WI38 (cell line): ENCODE results near the gene C5.

Source experiments
- H3K4me3 ChIP-seq: 2 replicates; pipeline ENCODE4 v1.5.1; 2011; ENCODE audit warnings: low read depth, mild to moderate bottlenecking, control low read depth, low read length
- CTCF ChIP-seq: IDR thresholded peaks from 2 replicates; pipeline ENCODE4 v1.5.1; 2012; ENCODE audit warnings: low read depth, mild to moderate bottlenecking, control low read depth, low read length

Gene C5

GRCh38 chr9:120905315-120906164 lies 144.5 kb downstream of the C5 start:
- no peak overlapping the region for H3K4me3 ChIP-seq
- no peak for TF ChIP-seq CTCF

- H3K4me3 ChIP-seq = no peak overlapping the region
- no peak for TF ChIP-seq CTCF
Observed at GRCh38 chr9:120904978-120905301, 145.1 kb downstream of the C5 start.

DNA sequence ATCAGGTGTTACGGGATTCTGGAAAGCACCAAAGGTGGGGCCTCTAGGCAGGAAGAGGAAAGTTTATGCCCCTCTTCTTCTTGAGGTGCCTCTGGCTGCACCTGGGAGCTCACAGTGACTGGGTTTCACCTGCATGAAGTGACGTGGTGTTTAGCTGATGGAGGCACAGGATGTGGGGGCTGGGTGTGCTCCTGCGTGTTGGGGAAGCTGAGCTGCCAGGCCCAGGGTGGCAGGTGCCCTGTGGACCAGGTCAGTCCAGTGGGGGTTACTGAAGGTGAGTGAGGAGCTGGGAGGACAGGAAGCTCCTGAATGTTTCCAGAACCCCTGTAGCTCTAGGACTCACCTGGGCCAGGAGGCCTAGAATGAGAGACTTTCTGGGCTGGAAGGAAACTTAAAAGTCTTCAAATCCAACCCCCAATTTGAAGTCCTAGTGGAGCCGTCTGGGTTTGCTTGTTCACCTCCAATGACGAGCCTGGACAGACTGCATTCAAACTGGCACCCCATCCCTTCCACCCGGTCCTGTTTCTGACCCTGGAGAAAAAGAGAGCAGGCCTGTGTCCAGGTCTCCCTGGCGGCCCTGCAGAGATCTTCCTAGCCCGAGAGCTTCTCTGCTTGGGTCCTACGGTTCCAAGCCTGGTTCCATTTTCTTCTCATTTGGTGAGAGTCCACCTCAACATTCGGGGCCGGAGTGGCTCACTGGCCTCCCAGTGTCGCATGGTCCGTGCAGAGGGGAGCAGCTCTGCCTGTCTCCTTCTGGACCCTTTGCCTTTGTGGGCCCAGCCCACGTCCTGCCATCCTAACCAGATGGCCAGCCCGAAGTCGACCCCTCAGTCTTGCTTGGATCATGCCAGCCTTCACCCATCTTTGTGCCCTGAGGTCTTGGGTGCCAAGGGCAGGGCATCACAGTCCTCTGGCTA lies 145.8 kb downstream of the C5 start:
- no peak overlapping the region for H3K4me3 ChIP-seq
- TF ChIP-seq CTCF = no peak

- TF ChIP-seq CTCF = no peak
- no peak overlapping the region for H3K4me3 ChIP-seq
Observed at GRCh38 chr9:120902569-120903535, 147.2 kb downstream of the C5 start.
